ENCODE results near the gene NHEJ1. TPM values are rescaled to one million over a fixed set of nuclear protein-coding genes. Genes with fewer than 3 reads are reported as not detected.
A peak's percentile ranks its signal among the peaks of the same experiment; 100 is the strongest.

The NHEJ1 gene
- total RNA-seq, 1 experiment from 2014 or later, result 22.3 TPM

DNA sequence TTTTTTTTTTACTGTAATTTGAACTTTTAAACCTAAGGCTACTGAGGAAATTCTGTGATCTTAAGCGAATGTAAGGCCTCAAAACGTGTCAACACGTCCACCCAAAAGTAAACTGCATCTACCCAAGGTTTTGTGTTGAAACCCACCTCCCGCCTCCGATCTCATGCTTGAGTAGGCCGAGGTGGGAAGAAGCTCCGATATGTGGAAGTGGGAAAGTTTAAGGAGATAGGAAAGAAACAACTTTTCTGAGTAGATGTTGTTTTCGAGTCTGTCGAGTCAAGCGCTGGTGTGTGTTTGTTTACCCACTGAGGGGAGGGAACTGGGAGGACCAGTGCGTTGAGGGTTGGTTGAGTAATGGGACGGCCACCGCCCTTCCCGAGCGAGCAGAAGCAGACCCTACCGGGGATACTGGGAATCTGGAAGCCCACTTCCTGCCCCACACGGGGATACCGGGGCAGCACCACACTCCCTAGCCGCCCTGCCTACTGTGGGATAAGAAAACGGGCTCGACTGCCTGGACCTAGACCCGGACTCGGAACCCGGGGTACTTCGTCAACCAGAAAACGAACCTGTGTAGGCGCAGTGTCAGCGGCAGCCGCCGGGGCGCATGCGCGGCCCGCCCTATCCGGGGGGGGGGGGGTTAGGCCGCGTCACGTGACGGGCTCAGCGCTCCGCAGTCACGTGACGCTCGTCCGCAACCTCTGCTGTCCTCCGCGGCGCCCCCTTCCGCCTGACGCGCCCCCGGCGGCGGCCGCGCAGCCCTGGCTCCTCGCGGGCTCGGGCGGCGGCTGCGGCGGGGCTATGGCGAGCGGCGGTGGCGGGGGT lies 17.1 kb upstream of the NHEJ1 start, which contains the start of gene RETREG2:
RETREG2 (plus strand) TSS at position 724 of the 825 bp plus-strand sequence; CDS start at position 802, 78 bp downstream.
- ATAC-seq (peak; percentile 66), DNase-seq (ENCODE audit: low spot score) (peak; percentile 78)
- Mint-ChIP-seq H3K9me3 (no peaks in the 10 kb centered on the region), H3K36me3 (peaks cover 23% of the 10 kb centered on the region), H3K27me3 (ENCODE audit: low read depth) (no peaks in the 10 kb centered on the region), H3K4me3 (peak within 1 kb of the TSS; percentile 88), H3K27ac (peak within 1 kb of the TSS; percentile 98), H3K4me1 (peaks cover 19% of the 10 kb centered on the region)
- POLR2A ChIA-PET, result interaction anchor here (1.8 kb wide), 1 partner anchor 29 kb away, joined by 6 read pairs; the partner anchor contains the start of gene ZFAND2B
- CTCF ChIA-PET, result interaction anchor here (0.7 to 1.3 kb wide), 2 partner anchors 76 to 84 kb away, joined by 3 to 4 read pairs; partner anchors contain the start of gene TUBA4A
- TF ChIP-seq KAT7 (CRISPR knock-in tag; IDR thresholded peaks at IDR 0.05; ENCODE audit: borderline replicate concordance), result peak; percentile 21; the same call in 1 of the 2 replicates
- no peak for TF ChIP-seq AR (CRISPR knock-in tag; IDR thresholded peaks at IDR 0.05)
- TF ChIP-seq CREM (CRISPR knock-in tag; IDR thresholded peaks at IDR 0.05), result no peak
- TF ChIP-seq, protein P1, sequence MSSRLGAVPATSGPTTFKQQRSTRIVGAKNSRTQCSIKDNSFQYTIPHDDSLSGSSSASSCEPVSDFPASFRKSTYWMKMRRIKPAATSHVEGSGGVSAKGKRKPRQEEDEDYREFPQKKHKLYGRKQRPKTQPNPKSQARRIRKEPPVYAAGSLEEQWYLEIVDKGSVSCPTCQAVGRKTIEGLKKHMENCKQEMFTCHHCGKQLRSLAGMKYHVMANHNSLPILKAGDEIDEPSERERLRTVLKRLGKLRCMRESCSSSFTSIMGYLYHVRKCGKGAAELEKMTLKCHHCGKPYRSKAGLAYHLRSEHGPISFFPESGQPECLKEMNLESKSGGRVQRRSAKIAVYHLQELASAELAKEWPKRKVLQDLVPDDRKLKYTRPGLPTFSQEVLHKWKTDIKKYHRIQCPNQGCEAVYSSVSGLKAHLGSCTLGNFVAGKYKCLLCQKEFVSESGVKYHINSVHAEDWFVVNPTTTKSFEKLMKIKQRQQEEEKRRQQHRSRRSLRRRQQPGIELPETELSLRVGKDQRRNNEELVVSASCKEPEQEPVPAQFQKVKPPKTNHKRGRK (CRISPR knock-in tag; IDR thresholded peaks at IDR 0.05; ENCODE audit: borderline replicate concordance), result no peak
- no peak for TF ChIP-seq NR3C1 (CRISPR knock-in tag; conservative IDR thresholded peaks at IDR 0.05; ENCODE audit: low read depth)
- no peak for TF ChIP-seq ZBTB21 (CRISPR knock-in tag; IDR thresholded peaks at IDR 0.05; ENCODE audit: borderline replicate concordance)
- no peak for TF ChIP-seq ZMAT4 (CRISPR knock-in tag; IDR thresholded peaks at IDR 0.05)
- TF ChIP-seq NFYB (CRISPR knock-in tag; conservative IDR thresholded peaks at IDR 0.05; ENCODE audit: low read depth), result no peak
- no peak for TF ChIP-seq ATF1 (CRISPR knock-in tag; IDR thresholded peaks at IDR 0.05)
- TF ChIP-seq GABPB1 (CRISPR knock-in tag; IDR thresholded peaks at IDR 0.05), result peak; percentile 86
- no peak for TF ChIP-seq ZNF138 (CRISPR knock-in tag; conservative IDR thresholded peaks at IDR 0.05)
- TF ChIP-seq SOX15 (CRISPR knock-in tag; IDR thresholded peaks at IDR 0.05), result no peak
- peak; percentile 22; the same call in 1 of the 2 replicates for TF ChIP-seq FOXK1 (CRISPR knock-in tag; IDR thresholded peaks at IDR 0.05)
- TF ChIP-seq, protein P2, sequence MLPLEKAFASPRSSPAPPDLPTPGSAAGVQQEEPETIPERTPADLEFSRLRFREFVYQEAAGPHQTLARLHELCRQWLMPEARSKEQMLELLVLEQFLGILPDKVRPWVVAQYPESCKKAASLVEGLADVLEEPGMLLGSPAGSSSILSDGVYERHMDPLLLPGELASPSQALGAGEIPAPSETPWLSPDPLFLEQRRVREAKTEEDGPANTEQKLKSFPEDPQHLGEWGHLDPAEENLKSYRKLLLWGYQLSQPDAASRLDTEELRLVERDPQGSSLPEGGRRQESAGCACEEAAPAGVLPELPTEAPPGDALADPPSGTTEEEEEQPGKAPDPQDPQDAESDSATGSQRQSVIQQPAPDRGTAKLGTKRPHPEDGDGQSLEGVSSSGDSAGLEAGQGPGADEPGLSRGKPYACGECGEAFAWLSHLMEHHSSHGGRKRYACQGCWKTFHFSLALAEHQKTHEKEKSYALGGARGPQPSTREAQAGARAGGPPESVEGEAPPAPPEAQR (CRISPR knock-in tag; IDR thresholded peaks at IDR 0.05), result no peak
- TF ChIP-seq FOXP1 (CRISPR knock-in tag; IDR thresholded peaks at IDR 0.05; ENCODE audit: borderline replicate concordance), result peak; percentile 59; the same call in 1 of the 2 replicates
- TF ChIP-seq, protein P3, sequence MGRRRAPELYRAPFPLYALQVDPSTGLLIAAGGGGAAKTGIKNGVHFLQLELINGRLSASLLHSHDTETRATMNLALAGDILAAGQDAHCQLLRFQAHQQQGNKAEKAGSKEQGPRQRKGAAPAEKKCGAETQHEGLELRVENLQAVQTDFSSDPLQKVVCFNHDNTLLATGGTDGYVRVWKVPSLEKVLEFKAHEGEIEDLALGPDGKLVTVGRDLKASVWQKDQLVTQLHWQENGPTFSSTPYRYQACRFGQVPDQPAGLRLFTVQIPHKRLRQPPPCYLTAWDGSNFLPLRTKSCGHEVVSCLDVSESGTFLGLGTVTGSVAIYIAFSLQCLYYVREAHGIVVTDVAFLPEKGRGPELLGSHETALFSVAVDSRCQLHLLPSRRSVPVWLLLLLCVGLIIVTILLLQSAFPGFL (CRISPR knock-in tag; IDR thresholded peaks at IDR 0.05; ENCODE audit: borderline replicate concordance), result no peak
- no peak for TF ChIP-seq CBFB (CRISPR knock-in tag; IDR thresholded peaks at IDR 0.05; ENCODE audit: low read depth)
- no peak for TF ChIP-seq MLX (CRISPR knock-in tag; IDR thresholded peaks at IDR 0.05)
- TF ChIP-seq FOXJ3 (CRISPR knock-in tag; IDR thresholded peaks at IDR 0.05; ENCODE audit: borderline replicate concordance), result no peak
- no peak for TF ChIP-seq ZNF121 (CRISPR knock-in tag; IDR thresholded peaks at IDR 0.05)
- TF ChIP-seq, protein P4, sequence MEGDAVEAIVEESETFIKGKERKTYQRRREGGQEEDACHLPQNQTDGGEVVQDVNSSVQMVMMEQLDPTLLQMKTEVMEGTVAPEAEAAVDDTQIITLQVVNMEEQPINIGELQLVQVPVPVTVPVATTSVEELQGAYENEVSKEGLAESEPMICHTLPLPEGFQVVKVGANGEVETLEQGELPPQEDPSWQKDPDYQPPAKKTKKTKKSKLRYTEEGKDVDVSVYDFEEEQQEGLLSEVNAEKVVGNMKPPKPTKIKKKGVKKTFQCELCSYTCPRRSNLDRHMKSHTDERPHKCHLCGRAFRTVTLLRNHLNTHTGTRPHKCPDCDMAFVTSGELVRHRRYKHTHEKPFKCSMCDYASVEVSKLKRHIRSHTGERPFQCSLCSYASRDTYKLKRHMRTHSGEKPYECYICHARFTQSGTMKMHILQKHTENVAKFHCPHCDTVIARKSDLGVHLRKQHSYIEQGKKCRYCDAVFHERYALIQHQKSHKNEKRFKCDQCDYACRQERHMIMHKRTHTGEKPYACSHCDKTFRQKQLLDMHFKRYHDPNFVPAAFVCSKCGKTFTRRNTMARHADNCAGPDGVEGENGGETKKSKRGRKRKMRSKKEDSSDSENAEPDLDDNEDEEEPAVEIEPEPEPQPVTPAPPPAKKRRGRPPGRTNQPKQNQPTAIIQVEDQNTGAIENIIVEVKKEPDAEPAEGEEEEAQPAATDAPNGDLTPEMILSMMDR (IDR thresholded peaks at IDR 0.05), result no peak
- no peak for TF ChIP-seq MAX (CRISPR knock-in tag; IDR thresholded peaks at IDR 0.05)
- TF ChIP-seq ERG (CRISPR knock-in tag; IDR thresholded peaks at IDR 0.05), result no peak
- no peak for TF ChIP-seq TP53 (CRISPR knock-in tag; IDR thresholded peaks at IDR 0.05)
- no peak for TF ChIP-seq NR2C2 (CRISPR knock-in tag; IDR thresholded peaks at IDR 0.05)
